Spleen (tissue), 11 donors: ENCODE measurements around the gene YTHDF1. TPM values are rescaled to one million over a fixed set of nuclear protein-coding genes. Genes with fewer than 3 reads are reported as not detected.
A peak's percentile ranks its signal among the peaks of the same experiment; 100 is the strongest.

Experiments
- DNase-seq: peaks from one replicate; pipeline ENCODE4 v3.0.0-alpha.2; 2020
- H3K27ac ChIP-seq, 8 donors: fragments of 200-600 bp; sonication (generic) in 7 of 8; 1 replicate in 4 of 8; 2 replicates in 4 of 8; pipeline versions ENCODE4 v1.5.0 to v1.8.0; 2016 to 2021; ENCODE audit warnings: inconsistent platforms in 4 of 8, mild to moderate bottlenecking in 4 of 8, moderate library complexity in 1 of 8
- H3K27me3 ChIP-seq, 7 donors: fragments of 200-600 bp; sonication (generic) in 6 of 7; replicated peaks in 1 of 7; 1 replicate in 4 of 7; 2 replicates in 3 of 7; pipeline versions ENCODE4 v1.5.0 to v1.8.0; 2016 to 2021; ENCODE audit warnings: inconsistent platforms in 3 of 7, mild to moderate bottlenecking in 1 of 7
- H3K36me3 ChIP-seq, 6 donors: fragments of 200-600 bp; sonication (generic) in 5 of 6; 1 replicate in 4 of 6; 2 replicates in 2 of 6; pipeline versions ENCODE4 v1.5.0 to v1.8.0; 2016 to 2021; ENCODE audit warnings: inconsistent platforms in 2 of 6
- H3K4me1 ChIP-seq, 6 donors: fragments of 200-600 bp; sonication (generic) in 5 of 6; 1 replicate in 3 of 6; 2 replicates in 3 of 6; pipeline versions ENCODE4 v1.5.0 to v1.8.0; 2016 to 2021; ENCODE audit warnings: inconsistent platforms in 3 of 6
- H3K4me3 ChIP-seq, 8 donors: fragments of 200-600 bp; sonication (generic) in 7 of 8; 1 replicate in 4 of 8; 2 replicates in 4 of 8; pipeline versions ENCODE4 v1.5.0 to v1.8.0; 2016 to 2021; ENCODE audit warnings: inconsistent platforms in 4 of 8, mild to moderate bottlenecking in 4 of 8, moderate library complexity in 2 of 8
- H3K9me3 ChIP-seq, 8 donors: fragments of 200-600 bp; sonication (generic) in 7 of 8; 1 replicate in 4 of 8; 2 replicates in 4 of 8; pipeline versions ENCODE4 v1.5.0 to v1.8.0; 2016 to 2021; ENCODE audit warnings: inconsistent platforms in 4 of 8
- CTCF ChIP-seq, 11 experiments: fragments of 200-600 bp in 7 of 11; fragments of 450-650 bp in 4 of 11; sonication (generic) in 4 of 11; IDR thresholded peaks in 8 of 11; conservative IDR thresholded peaks in 3 of 11; 1 replicate in 7 of 11; 2 replicates in 4 of 11; pipeline versions ENCODE4 v1.4.0 to v1.8.0; 2016 to 2021; ENCODE audit warnings: antibody characterized with exemption in 11 of 11, inconsistent platforms in 4 of 11, mild to moderate bottlenecking in 1 of 11
- POLR2A ChIP-seq, 3 donors: fragments of 450-650 bp; IDR thresholded peaks; one replicate each; pipeline ENCODE4 v1.5.1; 2017; ENCODE audit warnings: antibody characterized with exemption in 3 of 3, mild to moderate bottlenecking in 1 of 3
- POLR2AphosphoS5 ChIP-seq, 3 donors: sonication (generic); formaldehyde crosslinking; IDR thresholded peaks; one replicate each; pipeline ENCODE4 v1.5.1; 2017; ENCODE audit warnings: antibody characterized with exemption in 3 of 3
- WGBS, 5 donors: extraction: QIAGEN DNeasy Blood & Tissue Kit in 3 of 5; methylation state at CpG; one replicate each; pipeline versions ENCODE4 v1.1.5 to v1.1.7; 2013 to 2018; 5-methylcytosine and 5-hydroxymethylcytosine counted together
- intact Hi-C: fragments of 100-400 bp; cut with DNase I; formaldehyde crosslinking; loops from one replicate; pipeline ENCODE4 v1.15.0; 2023; ENCODE audit warnings: low total_unique reads
- polyA plus RNA-seq, 3 donors: library from polyadenylated mRNA; stranded (reverse); fragments of 200-250 nt; gene quantifications; one replicate each; pipeline ENCODE4 v1.2.1, GENCODE V29; 2013
- total RNA-seq, 7 donors: library from RNA; depleted of rRNA in 3 of 7; stranded (reverse); fragments of >200 nt in 3 of 7; fragmentation: NEBNext Ultra II Directional in 4 of 7; extraction: Animal tissue kit (Norgen Biotek cat#: 25700) in 4 of 7; gene quantifications; one replicate each; pipeline versions ENCODE4 v1.1.0 to v1.2.1, GENCODE V29; 2016 to 2021
- donor health status: healthy with polysubstance abuse.
- donor health status: DM: no; HTN: no; CAD: no; lungs with moderate emphysema.
- donor health status: DM: no; HTN: no; CAD: no.
- donor health status: Bipolar disorder and iron deficiency.
- donor health status: healthy.
- donor health status: DM: no; HTN: no; CAD: no.
- donor health status: DM: yes; HTN: yes; CAD: no.

YTHDF1 gene
- total and polyA plus RNA-seq, 10 donors: 18.8 to 41.6 (median 33.0) TPM

- Histone ChIP-seq H3K27ac (no peak overlapping the region), H3K36me3 (no peaks in the 10 kb centered on the region), H3K4me1 (no peaks in the 10 kb centered on the region), H3K27me3 (peaks cover 0 to 24% (median 10%) of the 10 kb centered on the region in 7 donors), H3K4me3 (no peak overlapping the region), H3K9me3 (no peaks in the 10 kb centered on the region)
- no peak for TF ChIP-seq POLR2A (IDR thresholded peaks at IDR 0.05)
- TF ChIP-seq CTCF (IDR thresholded peaks at IDR 0.05 in 8 of 11, conservative IDR thresholded peaks at IDR 0.05 in 3 of 11): no peak
- TF ChIP-seq POLR2AphosphoS5 (IDR thresholded peaks at IDR 0.05): no peak
- 85 to 96% (median 92%) methylated on average over 4 to 8 of the region's 8 CpGs for WGBS, 5 donors
- intact Hi-C loops: no loop called here
- DNase-seq: no peak
Measured at GRCh38 chr20:63186528-63187316, 29.2 kb downstream of the YTHDF1 start.

- intact Hi-C loops: no loop called here
- TF ChIP-seq POLR2A (IDR thresholded peaks at IDR 0.05): no peak
- TF ChIP-seq CTCF (IDR thresholded peaks at IDR 0.05 in 8 of 11, conservative IDR thresholded peaks at IDR 0.05 in 3 of 11): no peak
- TF ChIP-seq POLR2AphosphoS5 (IDR thresholded peaks at IDR 0.05): no peak
- 88 to 92% (median 90%) methylated on average over 4 to 8 of the region's 8 CpGs for WGBS, 5 donors
- DNase-seq: no peak
- Histone ChIP-seq H3K4me1 (no peaks in the 10 kb centered on the region), H3K27me3 (peaks cover 0 to 30% (median 15%) of the 10 kb centered on the region in 7 donors), H3K9me3 (no peaks in the 10 kb centered on the region), H3K36me3 (no peaks in the 10 kb centered on the region), H3K27ac (no peak overlapping the region), H3K4me3 (no peak overlapping the region)
Measured at GRCh38 chr20:63186084-63186483, 29.8 kb downstream of the YTHDF1 start.

- TF ChIP-seq POLR2A (IDR thresholded peaks at IDR 0.05): no peak
- no peak for TF ChIP-seq CTCF (IDR thresholded peaks at IDR 0.05 in 8 of 11, conservative IDR thresholded peaks at IDR 0.05 in 3 of 11)
- H3K36me3 ChIP-seq: no peaks in the 10 kb centered on the region
- no peak overlapping the region for H3K27ac ChIP-seq
- WGBS, 5 donors: 88 to 95% (median 94%) methylated on average over 19 to 21 of the region's 21 CpGs
- no peak overlapping the region for H3K4me3 ChIP-seq
- peaks cover under 1 to 38% (median 21%) of the 10 kb centered on the region in 7 donors for H3K27me3 ChIP-seq
- no peaks in the 10 kb centered on the region for H3K9me3 ChIP-seq
- intact Hi-C loops: no loop called here
- no peak for DNase-seq
- H3K4me1 ChIP-seq: peaks cover 0 to under 1% (median 0%) of the 10 kb centered on the region in 6 donors
Measured at GRCh38 chr20:63185215-63185796, 30.6 kb downstream of the YTHDF1 start.

GRCh38 chr20:63183422-63184146 lies 32.3 kb downstream of the YTHDF1 start:
- peaks cover 2 to 55% (median 37%) of the 10 kb centered on the region in 7 donors for H3K27me3 ChIP-seq
- no peaks in the 10 kb centered on the region for H3K9me3 ChIP-seq
- 47 to 79% (median 51%) methylated on average over 8 to 13 of the region's 13 CpGs for WGBS, 5 donors
- no peak overlapping the region for H3K4me3 ChIP-seq
- DNase-seq: peak; percentile 83
- intact Hi-C loops: no loop called here
- peaks cover 0 to 16% (median 13%) of the 10 kb centered on the region in 6 donors for H3K4me1 ChIP-seq
- TF ChIP-seq POLR2A (IDR thresholded peaks at IDR 0.05) (no peak), POLR2AphosphoS5 (IDR thresholded peaks at IDR 0.05) (no peak), CTCF (IDR thresholded peaks at IDR 0.05 in 8 of 11, conservative IDR thresholded peaks at IDR 0.05 in 3 of 11) (peak; percentile 34 to 85 (median 69))
- H3K36me3 ChIP-seq: no peaks in the 10 kb centered on the region
- H3K27ac ChIP-seq: no peak overlapping the region
